GM19099 (cell line): Measurements from ENCODE around the gene ANKRD11.

Source experiments
- POLR2A ChIP-seq: IDR thresholded peaks from 3 replicates; pipeline ENCODE4 v1.6.1; 2011; ENCODE audit warnings: low read depth; ENCODE audit not compliant: insufficient read length; ENCODE audit errors: extremely low read depth

ANKRD11 gene

GRCh38 chr16:89431630-89432029, 58.7 kb downstream of the ANKRD11 start:
- no peak for TF ChIP-seq POLR2A

GRCh38 chr16:89431158-89431584, 59.2 kb downstream of the ANKRD11 start:
- TF ChIP-seq POLR2A = no peak

GRCh38 chr16:89430436-89431157, 59.8 kb downstream of the ANKRD11 start:
- no peak for TF ChIP-seq POLR2A

- TF ChIP-seq POLR2A = no peak
Observed at GRCh38 chr16:89426736-89427530, 63.4 kb downstream of the ANKRD11 start.

GRCh38 chr16:89425523-89425922, 64.8 kb downstream of the ANKRD11 start:
- TF ChIP-seq POLR2A = no peak

- TF ChIP-seq POLR2A = no peak
Observed at GRCh38 chr16:89423681-89424260, 66.6 kb downstream of the ANKRD11 start.

GRCh38 chr16:89422905-89423630, 67.3 kb downstream of the ANKRD11 start:
- no peak for TF ChIP-seq POLR2A

- no peak for TF ChIP-seq POLR2A
Observed at GRCh38 chr16:89422527-89422904, 67.8 kb downstream of the ANKRD11 start.

- no peak for TF ChIP-seq POLR2A
Observed at GRCh38 chr16:89420204-89420603, 70.2 kb downstream of the ANKRD11 start.

GRCh38 chr16:89418352-89418751, 72.0 kb downstream of the ANKRD11 start:
- no peak for TF ChIP-seq POLR2A

GRCh38 chr16:89417352-89417751, 73.0 kb downstream of the ANKRD11 start:
- TF ChIP-seq POLR2A = no peak

GRCh38 chr16:89413811-89414585, 76.4 kb downstream of the ANKRD11 start:
- no peak for TF ChIP-seq POLR2A

GRCh38 chr16:89412811-89413210, 77.5 kb downstream of the ANKRD11 start:
- TF ChIP-seq POLR2A = no peak

- TF ChIP-seq POLR2A = no peak
Observed at GRCh38 chr16:89411335-89411850, 79.0 kb downstream of the ANKRD11 start.

GRCh38 chr16:89410794-89411309, 79.5 kb downstream of the ANKRD11 start:
- no peak for TF ChIP-seq POLR2A

- no peak for TF ChIP-seq POLR2A
Observed at GRCh38 chr16:89410322-89410721, 80.0 kb downstream of the ANKRD11 start.
